Sigmoid colon (tissue), 4 donors: ENCODE measurements around the gene NTN1.

Experiments
- EP300 ChIP-seq, 4 donors: sonication (generic); formaldehyde crosslinking; IDR thresholded peaks; one replicate each; pipeline ENCODE4 v1.6.1; 2017; ENCODE audit warnings: antibody characterized with exemption in 4 of 4
- POLR2A ChIP-seq, 2 donors: fragments of 450-650 bp; IDR thresholded peaks; one replicate each; pipeline ENCODE4 v1.6.1; 2016; ENCODE audit warnings: antibody characterized with exemption in 2 of 2, mild to moderate bottlenecking in 2 of 2, moderate library complexity in 2 of 2
- TF ChIP-seq, protein P1 (sequence below), 4 experiments: fragments of 450-650 bp in 3 of 4; fragments of 200-600 bp in 1 of 4; IDR thresholded peaks; one replicate each; pipeline ENCODE4 v1.5.1; 2016 to 2019; ENCODE audit warnings: antibody characterized with exemption in 4 of 4, mild to moderate bottlenecking in 3 of 4, moderate library complexity in 2 of 4

DNA sequence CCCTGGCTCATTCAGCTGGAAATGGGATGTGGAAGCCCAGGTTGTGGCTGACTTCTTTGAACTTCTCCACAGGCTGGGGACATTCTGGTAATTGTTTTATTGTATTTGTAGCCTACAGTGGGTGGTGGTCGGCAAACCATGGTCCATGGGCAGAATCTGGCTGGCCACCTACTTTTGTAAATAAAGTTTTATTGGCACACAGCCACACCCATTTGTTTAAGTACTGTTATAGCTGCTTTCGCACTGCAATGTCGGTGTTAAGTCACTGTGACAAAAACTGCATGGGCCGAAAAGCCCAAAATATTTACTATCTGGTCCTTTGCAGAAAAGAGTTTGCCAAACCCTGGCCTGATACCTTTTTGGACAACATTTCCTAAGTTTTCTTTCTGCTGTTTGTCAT is 86.2 kb downstream of the NTN1 start:
- TF ChIP-seq, protein P1, sequence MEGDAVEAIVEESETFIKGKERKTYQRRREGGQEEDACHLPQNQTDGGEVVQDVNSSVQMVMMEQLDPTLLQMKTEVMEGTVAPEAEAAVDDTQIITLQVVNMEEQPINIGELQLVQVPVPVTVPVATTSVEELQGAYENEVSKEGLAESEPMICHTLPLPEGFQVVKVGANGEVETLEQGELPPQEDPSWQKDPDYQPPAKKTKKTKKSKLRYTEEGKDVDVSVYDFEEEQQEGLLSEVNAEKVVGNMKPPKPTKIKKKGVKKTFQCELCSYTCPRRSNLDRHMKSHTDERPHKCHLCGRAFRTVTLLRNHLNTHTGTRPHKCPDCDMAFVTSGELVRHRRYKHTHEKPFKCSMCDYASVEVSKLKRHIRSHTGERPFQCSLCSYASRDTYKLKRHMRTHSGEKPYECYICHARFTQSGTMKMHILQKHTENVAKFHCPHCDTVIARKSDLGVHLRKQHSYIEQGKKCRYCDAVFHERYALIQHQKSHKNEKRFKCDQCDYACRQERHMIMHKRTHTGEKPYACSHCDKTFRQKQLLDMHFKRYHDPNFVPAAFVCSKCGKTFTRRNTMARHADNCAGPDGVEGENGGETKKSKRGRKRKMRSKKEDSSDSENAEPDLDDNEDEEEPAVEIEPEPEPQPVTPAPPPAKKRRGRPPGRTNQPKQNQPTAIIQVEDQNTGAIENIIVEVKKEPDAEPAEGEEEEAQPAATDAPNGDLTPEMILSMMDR (IDR thresholded peaks at IDR 0.05), result no peak
- TF ChIP-seq POLR2A (IDR thresholded peaks at IDR 0.05) (no peak), EP300 (IDR thresholded peaks at IDR 0.05) (no peak)
